Mucosa of gallbladder (tissue), 1 donor: Measurements from ENCODE around the gene IRF7. TPM values are rescaled to one million over a fixed set of nuclear protein-coding genes. Genes with fewer than 3 reads are reported as not detected.

Experiments used
- DNase-seq: peaks from one replicate; pipeline ENCODE4 v3.0.0-alpha.2; 2020; ENCODE audit warnings: low spot score
- total RNA-seq: library from RNA; stranded (reverse); gene quantifications from one replicate; pipeline ENCODE4 v1.2.1, GENCODE V29; 2021
- donor health status: DM: no; HTN: no; CAD: no.

The IRF7 gene
- total RNA-seq, 1 donor from 2014 or later, result 54.0 TPM

DNA sequence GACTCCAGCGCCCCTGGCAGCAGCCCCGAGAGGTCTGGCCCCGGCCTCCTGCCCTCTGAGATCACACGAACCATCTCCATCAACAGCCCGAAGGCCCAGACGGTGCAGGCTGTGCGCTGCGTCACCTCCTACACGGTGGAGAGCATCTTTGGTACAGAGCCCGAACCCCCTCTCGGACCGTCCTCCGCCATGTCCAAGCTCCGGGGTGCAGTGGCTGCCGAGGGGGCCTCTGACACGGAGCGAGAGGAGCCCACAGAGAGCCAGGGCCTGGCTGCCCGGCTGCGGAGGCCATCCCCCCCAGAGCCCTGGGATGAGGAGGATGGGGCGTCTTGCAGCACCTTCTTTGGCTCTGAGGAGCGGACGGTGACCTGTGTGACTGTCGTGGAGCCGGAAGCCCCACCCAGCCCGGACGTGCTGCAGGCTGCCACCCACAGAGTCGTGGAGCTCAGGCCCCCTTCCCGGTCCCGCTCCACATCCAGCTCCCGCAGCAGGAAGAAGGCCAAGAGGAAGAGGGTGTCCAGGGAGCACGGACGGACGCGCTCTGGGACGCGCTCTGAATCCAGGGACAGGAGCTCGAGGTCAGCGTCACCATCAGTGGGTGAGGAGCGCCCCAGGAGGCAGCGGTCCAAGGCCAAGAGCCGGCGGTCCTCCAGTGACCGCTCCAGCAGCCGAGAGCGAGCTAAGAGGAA lies 7.6 kb downstream of the IRF7 start:
- no peak for DNase-seq

DNA sequence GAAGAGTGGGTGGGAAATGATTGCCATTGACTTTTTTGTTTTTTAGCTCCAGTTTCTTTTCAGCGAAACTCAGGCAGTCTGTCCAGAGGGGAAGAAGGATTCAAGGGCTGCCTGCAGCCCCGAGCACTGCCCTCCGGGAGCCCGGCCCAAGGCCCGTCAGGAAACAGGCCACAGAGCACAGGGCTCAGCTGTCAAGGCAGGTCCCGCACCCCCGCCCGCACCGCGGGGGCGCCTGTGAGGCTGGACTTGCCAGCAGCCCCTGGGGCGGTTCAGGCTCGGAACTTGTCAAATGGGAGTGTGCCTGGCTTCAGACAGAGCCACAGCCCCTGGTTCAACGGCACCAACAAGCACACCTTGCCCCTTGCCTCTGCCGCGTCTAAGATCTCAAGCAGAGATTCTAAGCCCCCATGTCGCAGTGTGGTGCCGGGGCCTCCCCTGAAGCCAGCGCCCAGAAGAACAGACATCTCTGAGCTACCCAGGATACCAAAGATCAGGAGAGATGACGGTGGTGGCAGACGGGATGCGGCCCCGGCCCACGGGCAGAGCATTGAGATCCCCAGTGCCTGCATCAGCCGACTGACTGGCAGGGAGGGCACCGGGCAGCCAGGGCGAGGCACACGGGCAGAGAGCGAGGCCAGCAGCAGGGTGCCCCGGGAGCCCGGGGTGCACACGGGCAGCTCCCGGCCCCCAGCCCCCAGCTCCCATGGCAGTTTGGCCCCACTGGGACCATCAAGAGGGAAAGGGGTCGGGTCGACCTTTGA lies 8.6 kb downstream of the IRF7 start:
- no peak for DNase-seq

DNA sequence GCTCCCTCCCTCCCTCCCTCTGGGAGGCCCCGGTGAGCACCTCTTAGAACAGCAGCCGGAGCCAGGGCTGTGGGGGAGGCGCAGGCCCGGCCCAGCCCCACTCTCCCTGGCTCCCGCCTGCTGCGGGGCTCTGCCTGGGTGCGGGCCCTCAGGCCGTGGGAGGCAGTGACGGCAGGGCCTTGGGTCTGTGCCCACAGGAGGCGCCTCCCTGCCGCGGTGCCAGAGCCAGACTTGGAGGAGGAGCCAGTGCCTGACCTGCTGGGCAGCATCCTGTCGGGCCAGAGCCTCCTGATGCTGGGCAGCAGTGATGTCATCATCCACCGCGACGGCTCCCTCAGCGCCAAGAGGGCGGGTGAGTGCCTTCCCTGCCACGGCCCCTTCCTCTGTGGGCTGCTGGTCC lies 9.5 kb downstream of the IRF7 start:
- DNase-seq, result peak; percentile 91

DNA sequence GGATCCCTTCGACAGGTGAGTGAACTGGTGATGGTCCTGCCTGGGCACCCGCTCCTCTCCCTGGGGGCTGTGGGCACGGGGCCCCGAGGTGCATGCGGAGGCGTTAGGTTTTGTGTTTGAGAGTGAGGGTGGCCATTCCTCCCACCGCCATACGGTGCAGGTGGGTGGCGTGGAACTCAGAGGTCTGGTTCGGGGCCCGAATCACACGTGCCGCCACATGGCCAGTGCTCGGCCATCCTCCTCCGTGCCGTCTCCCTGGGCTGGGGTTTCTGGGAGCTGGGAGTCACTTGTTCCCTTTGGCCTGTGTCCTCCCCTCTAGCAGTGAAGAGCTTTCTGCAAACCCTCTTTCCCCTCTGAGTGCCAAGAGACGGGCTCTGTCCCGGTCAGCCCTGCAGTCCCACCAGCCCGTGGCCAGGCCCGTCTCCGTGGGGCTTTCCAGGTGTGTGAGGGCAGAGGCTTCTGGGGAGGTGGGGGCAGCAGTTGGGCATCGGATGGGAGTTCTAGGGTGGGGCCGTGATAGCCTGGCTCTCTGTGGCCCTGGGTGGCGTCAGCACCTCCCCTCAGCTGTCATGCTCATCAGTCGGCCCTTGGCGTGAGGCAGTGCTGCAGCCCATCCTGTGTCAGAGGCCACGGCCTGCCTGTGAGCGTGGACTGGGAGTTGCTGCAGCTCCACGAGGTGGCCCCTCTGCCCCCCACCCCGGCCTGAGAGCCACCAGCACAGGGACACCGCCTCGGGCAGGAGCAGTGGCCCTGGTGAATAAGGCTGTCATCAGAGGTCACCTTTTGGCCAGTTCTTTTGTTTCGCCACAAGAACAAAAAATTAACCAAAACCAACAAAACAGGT lies 10.2 kb downstream of the IRF7 start:
- DNase-seq, result no peak

DNA sequence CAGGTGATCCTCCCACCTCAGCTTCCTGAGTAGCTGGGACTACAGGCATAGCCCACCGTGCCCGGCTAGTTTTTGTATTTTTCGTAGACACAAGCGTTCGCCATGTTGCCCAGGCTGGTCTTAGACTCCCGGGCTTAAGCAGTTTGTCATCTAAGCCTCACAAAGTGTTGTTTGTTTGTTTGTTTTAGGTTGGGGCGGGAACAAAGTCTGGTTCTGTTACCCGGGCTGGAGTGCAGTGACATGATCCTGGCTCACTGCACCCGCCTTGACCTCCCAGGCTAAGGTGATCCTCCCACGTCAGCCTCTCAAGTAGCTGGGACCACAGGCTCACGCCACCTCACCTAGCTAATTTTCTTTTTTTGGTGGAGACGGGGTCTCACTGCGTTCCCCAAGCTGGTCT lies 12.6 kb downstream of the IRF7 start:
- no peak for DNase-seq

DNA sequence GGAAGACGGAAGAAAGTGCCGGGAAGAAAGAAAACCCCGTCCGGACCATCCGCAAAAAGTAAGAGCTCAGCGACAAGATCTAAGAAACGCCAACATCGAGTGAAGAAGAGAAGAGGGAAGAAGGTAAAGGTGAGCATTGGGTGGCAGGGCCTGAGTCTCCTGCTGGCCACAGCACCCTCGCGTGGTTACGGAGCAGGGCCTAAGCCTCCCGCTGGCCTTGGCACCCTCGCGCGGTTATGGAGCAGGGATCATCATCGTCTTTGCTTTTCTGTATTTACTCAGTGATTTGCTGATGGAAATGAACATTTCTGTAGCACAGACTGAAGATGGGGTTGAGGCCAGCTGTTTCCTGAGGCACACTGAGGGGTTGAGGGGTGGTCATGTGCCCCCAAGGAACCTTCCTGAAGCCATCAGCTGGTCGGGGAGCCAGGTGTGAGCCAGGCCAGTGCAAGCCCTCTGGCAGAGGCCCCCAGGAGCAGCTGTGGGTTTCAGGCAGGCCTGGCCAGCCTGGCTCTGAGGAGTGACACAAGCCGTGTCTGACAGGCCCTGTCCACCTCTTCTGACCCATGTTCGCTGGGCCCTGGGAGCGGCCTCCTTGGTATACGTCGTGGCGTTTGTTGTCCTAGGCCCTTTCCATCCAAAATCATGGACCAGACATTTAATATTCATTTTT lies 14.0 kb downstream of the IRF7 start:
- no peak for DNase-seq

DNA sequence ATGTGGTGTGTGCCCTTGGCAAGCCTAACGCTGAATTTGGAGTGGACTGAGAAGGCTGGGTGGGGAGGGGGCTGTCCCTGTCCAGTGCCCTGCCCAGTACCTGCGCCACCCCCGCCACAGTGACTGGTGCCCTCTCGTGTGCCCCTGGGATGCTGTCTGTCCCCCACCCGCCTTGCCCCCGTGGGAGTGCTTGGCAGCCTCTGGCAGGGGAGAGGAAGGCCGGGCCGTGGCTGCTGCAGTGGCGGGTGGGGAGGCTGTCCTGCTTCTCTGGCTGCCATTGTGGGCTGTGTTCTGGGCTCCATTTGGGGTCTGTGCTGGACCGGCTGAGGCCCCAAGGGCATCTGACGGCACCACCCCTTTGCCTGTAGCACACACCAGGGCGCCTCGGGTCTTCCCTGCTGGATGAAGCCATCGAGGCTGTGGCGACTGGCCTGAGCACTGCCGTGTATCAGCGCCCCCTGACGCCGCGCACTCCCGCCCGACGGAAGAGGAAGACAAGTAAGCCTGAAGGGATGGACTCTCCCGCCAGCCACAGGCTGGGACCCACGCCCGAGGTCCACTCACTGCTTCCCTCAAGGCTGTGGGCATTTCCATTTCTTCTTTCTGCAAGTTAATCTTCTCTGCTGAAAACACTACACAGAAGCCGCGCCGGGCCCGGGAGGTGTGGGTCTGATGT lies 17.6 kb downstream of the IRF7 start:
- DNase-seq, result no peak

DNA sequence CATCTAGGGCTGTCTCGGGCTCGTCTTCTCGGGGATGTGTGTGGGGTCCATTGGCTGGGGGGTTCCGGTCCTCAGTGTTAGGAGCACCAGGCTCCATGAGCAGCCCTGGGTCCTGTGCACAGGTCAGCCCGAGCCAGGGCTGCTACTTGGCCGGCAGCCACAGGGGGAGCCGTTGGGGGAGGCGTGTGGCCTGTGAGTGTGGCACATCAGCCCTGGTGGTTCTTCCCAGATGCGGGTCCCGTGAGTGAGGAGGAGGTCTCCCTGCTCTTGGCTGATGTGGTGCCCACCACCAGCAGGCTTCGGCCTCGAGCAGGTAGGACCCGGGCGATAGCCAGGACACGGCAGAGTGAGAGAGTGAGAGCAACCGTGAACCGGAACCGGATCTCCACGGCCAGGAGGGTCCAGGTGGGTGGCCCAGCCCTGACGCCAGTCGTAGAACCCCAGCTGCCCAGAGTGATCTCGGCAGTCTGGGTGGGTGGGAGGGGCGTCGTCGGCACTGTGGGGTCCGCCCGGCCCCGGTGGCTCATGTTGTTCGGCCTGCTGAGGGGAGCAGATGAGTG lies 18.5 kb downstream of the IRF7 start:
- DNase-seq, result no peak

DNA sequence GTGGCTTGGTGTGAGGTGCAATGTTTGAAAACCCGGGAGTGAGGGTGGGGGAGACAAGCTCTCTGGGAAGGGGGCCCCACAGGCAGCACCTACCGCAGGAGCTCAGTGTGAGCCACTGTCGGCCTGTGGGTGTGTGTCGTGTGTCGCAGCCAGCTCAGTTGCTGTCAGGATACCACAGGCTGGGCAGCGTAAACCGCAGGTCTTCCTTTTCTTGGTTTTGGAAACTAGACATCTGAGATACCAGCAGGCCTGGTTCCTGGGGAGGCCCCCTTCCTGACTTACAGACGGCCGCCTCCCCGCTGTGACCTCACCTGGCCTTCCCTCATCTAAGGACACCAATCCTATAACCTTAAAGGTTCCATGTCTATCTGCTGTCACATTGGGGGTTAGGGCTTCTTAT lies 19.4 kb downstream of the IRF7 start:
- no peak for DNase-seq

DNA sequence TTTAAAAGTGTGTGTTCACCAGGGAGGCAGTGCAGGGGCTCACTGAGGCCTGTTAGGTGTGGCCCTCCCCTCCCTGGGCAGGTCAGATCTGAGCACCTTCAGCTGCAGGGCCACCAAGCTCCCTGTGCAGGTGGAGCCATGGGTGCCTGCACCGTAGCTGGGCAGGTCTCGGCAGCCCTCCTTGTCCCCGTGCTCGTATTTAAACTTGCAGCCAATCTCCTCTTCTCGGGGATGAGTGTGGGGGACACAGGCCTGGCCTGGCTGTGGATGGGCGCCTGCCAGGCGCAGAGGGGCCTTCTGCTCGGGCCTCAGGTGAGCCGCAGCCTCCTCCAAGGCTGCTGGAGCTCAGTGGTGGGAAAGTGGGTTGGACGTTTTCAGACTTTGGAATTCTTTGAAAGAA lies 20.4 kb downstream of the IRF7 start:
- DNase-seq, result no peak

DNA sequence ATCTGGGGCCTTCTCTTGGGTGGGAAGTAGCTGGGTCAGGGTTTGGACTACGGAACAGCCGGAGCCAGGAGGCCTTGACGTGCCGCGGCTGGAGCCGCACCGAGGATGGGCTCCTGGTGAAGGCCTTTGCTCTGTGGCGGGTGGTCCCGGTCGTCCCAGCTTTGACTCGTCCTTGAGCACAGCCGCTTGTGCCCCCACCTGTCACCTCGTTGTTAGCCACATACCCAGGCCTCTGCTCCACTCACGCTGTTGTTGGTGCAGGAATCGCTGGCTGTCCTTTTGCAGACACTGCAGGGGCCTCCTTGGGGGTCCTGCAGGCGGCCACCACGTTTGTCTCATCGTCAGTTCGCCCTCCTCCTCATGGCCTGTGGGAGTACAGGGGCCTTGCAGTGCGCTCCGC lies 22.4 kb downstream of the IRF7 start:
- DNase-seq, result no peak

DNA sequence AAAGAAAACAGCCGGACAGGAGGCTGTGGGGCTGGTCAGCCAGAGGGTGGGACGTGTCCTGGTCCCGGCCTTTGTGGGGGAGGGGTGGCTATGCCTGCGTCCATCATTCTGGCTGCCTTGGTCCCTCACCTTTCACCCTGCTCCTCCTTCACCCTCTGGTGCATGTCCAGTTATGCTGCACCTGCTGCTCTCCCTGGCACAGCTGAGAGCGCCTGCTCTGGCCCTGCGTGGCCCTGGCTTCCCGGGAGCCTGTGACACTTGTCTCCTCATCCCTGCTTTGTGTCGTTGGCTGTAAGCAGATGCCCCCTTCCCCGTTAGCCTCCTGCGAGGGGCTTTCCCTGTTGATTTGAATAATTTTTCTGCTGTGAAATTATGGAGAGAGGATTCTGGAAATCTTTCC lies 22.8 kb downstream of the IRF7 start:
- DNase-seq, result no peak

DNA sequence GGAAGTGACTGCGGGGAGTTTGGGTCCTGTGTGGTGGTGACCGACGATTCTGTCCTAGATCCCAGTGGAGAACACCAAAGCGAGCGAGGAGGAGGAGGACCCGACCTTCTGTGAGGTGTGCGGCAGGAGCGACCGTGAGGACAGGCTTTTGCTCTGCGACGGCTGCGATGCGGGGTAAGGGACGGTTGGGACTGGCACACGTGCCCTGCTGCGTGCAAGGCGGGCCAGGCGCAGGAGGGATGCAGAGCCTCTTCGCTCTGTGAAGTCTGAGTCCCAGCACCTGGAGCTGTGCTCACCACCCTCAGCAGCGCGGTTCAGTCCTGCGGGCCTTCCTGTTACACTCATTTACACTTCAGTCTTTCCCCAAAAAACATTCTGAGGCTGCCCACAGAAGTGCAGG lies 23.2 kb downstream of the IRF7 start:
- DNase-seq, result no peak

DNA sequence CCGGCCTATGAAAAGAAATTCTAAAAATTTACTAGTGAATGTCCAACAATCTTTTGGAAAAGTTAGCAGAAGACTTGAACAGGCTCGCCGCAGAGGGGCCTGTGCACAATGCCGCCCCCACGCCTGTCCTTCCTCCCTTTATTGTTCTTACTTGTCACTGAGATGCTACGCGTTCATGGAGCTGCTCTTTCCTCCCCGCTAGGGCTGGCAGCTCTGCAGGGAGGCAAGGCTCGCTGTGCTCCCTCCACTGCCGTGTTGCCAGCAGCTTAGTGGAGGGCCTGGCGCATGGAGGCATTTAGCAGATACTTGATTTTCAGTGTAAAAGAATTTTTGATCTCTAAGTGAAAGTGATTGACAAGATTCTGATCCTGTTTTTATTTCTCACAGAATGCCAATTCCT lies 24.8 kb downstream of the IRF7 start:
- no peak for DNase-seq

DNA sequence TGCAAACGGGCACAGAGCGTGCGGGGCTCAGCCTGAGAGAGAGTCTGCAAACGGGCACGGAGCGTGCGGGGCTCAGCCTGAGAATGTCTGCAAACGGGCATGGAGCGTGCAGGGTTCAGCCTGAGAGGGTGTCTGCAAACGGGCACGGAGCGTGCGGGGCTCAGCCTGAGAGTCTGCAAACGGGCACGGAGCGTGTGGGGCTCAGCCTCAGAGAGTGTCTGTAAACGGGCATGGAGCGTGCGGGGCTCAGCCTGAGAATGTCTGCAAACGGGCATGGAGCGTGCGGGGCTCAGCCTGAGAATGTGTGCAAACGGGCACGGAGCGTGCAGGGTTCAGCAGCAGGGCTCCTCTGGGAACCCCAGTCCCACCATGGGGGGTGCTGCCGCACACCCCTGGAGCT lies 26.0 kb downstream of the IRF7 start:
- DNase-seq, result no peak

DNA sequence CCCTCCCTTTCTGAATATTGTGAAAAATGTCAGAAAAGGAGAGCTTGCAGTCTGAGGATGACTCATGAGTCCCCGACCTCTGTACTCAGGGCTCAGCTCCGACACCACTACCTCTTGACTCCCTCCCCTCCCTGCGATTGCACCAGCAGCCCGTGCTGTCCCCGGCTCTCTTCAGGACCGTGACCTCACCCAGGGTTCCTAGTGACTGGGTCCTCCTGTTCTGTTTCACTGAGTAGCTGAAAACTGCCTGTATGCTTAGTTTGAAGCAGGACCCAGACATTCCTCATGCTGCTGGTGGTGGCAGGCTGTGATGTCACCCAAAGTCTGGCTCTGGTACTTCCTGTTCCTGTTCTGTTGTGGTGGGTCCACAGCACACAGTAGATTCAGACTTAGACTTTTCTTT lies 27.8 kb downstream of the IRF7 start:
- peak; percentile 44 for DNase-seq

DNA sequence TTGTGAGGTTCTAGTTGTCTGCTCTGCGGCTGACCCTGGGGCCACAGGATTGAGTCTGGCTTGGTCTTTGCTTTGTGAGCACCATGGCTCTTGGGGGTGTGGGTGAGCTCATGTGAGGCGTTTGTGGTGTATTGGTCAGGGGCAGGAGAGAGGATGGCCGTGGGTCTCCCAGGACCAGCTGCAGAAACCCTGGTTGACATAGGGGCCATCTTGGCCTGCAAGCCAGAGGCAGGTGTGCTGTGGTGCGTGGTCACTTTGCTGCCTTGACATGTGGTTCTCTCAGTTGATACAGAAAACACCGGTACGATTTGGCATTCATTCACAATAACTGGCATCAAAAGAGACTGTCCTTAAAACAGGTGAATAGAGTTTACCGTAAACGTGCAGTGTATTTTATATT lies 28.2 kb downstream of the IRF7 start:
- DNase-seq, result no peak

DNA sequence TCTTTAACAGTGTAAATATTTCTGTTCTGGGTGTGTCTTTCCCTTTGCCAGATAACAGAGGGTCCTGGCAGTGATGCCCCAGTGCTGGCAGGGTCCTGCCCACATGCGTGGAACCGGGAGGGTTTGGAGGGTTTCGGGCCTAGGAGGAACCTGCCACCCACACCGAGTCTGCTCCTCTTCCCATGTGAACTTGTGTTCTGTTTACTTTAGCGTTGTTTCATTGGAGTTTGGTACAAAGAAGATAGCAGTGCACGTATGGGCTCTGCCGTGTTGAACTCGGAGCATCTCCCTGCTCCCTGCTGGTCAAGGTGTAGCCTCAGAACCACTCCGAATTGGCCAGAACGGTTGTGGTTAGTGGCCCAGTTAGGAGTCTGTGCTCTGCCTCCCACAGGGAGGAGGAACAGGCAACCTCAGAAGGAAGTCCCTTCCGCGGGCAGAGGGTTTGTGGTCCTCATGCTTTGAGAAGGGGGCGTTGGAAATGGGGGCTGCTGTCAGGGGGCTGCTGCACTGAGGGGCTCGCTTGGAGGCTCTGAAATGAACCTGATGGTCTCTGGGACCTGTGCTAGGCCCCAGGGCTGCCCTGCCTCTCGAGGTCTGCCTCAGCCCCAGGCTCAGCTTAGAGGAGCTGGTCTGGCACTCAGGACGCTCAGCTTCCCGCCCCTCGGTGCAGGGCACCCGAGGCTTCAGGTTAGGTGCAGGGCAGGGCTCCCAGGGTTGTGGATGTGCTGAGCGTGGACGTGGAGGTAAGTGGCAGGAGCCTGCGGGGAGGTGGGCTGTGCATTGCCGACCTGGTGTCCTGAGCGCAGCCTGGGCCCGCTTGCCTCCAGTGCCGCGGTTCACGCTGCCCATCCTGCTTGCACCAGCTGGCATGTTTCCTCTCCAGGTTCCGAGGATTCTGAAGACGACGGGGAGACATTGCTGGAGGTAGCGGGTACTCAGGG lies 29.1 kb downstream of the IRF7 start:
- DNase-seq, result no peak

DNA sequence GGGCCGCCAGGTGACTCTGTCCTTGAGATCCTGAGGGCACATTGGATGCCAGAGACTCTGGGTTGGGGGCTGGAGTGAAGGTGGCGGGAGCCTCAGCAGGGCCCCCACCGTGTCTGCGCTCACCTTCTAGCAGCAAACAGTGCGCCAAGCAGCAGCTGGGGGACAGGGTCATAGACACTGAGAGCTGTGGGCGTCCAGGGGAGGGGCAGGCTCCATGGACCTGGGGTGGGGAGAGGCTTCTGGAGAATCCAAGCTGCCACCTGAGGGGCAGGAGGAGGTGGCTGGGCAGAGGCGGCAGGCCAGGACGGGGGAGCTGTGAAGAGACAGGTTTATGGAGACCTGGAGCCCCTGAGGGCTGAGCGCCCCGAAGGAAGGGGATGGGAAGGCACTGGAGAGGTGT lies 31.5 kb downstream of the IRF7 start:
- DNase-seq, result no peak

DNA sequence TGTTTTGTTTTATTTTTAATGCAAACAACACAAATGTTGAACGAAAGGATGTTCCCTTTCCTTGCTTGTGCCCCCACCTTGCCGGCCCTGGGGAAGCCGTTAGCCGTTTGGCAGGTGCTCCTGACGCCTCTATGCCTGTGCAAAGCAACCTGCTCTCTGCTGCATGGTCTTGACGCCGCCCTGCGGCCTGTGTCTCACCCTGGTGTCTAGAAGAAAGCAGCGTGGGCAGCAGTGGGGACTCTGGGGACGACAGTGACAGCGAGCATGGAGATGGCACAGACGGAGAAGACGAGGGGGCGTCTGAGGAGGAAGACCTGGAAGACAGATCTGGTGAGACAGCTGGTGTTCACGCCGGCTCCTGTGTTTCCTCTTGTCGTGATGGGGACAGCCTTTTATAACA lies 34.0 kb downstream of the IRF7 start:
- no peak for DNase-seq
